Measurements from ENCODE around the gene HLF.

Gene HLF

DNA sequence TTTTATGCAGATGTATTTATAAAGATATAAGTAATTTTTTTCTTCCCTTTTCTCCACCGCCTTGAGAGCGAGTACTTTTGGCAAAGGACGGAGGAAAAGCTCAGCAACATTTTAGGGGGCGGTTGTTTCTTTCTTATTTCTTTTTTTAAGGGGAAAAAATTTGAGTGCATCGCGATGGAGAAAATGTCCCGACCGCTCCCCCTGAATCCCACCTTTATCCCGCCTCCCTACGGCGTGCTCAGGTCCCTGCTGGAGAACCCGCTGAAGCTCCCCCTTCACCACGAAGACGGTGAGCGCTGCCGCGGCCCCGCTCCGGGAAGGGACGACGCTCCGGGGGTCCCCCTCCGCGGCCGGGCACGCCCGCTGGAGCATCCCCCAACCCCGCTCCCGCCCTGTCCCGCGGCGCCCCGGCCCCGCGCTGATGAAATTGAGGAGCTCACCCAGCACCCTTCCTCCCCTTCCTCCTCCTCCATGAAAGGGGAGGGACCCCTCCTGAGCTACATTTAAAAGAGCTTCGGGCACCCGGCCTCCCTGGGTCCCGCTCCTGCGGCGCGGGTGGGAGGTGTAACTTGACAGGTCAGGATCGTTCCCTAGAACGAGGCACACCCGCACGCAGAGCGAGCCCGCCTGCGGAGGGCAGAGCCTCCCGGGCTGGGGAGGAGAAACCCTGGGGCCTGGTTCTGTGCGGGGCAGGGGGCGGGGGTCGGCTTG, 706 bp downstream of the HLF start:
- no peak overlapping the region for H3K27ac Mint-ChIP-seq
- peaks cover 17% of the 10 kb centered on the region for H3K4me1 Mint-ChIP-seq
- H3K9me3 Mint-ChIP-seq: no peaks in the 10 kb centered on the region
- H3K4me3 Mint-ChIP-seq: peak overlapping the region; percentile 30
- H3K36me3 Mint-ChIP-seq (ENCODE audit: low read depth): no peaks in the 10 kb centered on the region
- DNase-seq (no peak), ATAC-seq (no peak)
- peaks cover 72% of the 10 kb centered on the region for H3K27me3 Mint-ChIP-seq

DNA sequence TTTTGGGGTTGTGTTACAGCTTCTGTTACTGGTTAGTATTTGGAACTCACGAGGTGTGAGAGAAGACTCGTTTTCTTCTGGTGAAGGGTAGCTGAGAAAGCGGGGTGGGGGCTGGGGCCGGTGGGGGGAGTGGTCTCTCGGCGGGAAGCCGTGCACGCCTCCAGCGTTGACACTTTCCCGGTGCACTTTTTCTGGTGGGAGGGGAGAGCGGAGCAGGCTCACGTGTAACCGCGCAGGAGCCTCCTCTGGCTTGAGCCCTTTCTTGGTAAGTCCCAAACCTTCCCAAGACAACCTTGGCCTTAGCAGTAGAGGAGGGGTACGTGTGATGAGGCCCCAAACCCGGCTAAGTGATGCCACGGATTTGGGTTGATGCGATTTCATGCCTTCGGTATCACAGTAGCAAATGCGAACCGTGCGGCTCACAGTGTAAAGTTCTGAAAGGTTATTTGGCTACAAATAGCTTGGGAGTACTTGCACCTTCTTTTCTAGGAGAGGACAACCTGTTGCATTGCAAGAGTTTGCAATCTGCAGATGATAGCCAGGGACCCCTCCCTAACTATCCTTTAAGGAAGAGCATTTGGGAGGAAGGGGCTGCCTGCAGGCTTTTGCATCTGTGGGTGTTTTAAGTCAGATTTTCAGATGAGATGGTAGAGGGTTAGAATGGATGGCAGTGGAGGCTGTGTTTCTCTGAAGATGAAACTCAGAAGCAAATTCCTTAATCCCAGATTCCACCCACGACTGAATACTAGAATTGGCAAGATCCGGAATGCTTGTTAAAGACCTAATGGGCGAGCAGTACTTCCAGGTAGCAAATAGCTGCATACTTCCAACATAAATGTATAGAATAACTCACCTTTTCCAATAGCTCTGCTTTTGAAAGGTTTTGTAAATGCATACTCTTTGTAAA, 1.5 kb downstream of the HLF start:
- DNase-seq: no peak
- peaks cover 67% of the 10 kb centered on the region for H3K27me3 Mint-ChIP-seq
- H3K9me3 Mint-ChIP-seq: no peaks in the 10 kb centered on the region
- H3K4me3 Mint-ChIP-seq: no peak overlapping the region
- H3K27ac Mint-ChIP-seq: no peak overlapping the region
- no peak for ATAC-seq
- H3K36me3 Mint-ChIP-seq (ENCODE audit: low read depth): no peaks in the 10 kb centered on the region
- peaks cover 17% of the 10 kb centered on the region for H3K4me1 Mint-ChIP-seq

DNA sequence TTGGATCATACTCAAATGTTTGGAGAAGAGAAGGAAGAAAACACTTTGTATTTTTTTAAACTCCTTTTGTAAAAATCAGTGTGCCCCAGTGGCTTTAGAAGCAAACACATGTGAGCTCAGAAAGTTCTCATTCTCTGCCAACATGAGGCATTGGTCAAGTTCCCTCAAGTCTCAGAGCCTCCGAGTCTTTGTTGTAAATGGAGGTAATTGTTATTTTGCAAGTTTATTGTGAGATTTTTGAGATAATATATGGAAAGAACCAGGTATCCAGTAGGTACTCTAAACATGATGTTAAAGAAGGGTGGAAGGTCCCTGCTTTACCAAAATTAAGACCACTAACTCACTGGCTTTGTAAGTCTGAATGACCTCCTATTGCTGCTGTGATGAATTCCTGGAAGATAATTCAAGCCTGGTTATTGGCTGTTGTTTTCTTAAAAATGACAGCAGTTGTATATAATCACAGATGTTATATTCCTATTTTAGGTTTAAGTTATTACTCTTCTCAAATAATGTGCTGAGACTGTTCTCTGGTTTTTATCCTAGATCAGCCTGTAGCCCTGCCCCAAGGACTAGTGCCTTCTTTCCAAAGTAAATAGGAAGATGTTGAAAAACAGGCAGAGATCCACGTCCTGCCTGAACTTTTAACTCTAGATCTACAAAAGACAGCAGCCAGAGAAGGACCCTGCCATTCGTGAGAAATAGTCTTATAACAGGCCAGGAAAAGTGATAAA, 2.4 kb downstream of the HLF start:
- Mint-ChIP-seq H3K4me1 (peaks cover 17% of the 10 kb centered on the region), H3K36me3 (ENCODE audit: low read depth) (no peaks in the 10 kb centered on the region), H3K9me3 (no peaks in the 10 kb centered on the region), H3K27me3 (peaks cover 63% of the 10 kb centered on the region), H3K4me3 (no peak overlapping the region), H3K27ac (no peak overlapping the region)
- ATAC-seq: no peak
- DNase-seq: no peak

DNA sequence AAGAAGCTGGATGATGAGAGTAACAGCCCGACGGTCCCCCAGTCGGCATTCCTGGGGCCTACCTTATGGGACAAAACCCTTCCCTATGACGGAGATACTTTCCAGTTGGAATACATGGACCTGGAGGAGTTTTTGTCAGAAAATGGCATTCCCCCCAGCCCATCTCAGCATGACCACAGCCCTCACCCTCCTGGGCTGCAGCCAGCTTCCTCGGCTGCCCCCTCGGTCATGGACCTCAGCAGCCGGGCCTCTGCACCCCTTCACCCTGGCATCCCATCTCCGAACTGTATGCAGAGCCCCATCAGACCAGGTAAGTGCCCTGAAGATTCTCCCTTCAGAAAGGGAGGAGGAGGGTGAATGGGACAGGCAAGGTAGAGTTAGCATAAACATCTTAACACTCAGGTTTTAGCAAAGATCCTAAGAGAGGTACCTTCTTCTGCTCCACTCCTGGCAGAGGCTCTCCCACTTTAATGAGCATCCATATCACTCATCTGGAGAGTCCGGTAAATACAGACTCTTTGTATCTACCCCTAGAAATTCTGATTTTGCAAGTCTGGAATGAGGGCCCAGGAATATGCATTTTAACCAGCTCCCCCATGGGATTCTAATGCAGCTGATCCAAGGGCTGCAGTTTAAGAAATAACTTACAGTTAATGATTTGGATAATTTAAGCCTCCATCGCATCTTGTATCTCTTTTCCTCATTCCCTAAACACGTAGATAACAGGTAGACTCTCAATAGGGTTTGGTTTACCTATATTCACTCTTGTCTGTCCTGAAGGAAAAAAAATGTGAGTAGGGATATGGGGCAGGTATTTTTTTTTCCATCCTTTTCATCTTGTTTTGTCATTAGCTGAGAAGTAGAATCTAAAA, 3.3 kb downstream of the HLF start:
- Mint-ChIP-seq H3K4me3 (no peak overlapping the region), H3K27me3 (peaks cover 61% of the 10 kb centered on the region)
- no peak for ATAC-seq

DNA sequence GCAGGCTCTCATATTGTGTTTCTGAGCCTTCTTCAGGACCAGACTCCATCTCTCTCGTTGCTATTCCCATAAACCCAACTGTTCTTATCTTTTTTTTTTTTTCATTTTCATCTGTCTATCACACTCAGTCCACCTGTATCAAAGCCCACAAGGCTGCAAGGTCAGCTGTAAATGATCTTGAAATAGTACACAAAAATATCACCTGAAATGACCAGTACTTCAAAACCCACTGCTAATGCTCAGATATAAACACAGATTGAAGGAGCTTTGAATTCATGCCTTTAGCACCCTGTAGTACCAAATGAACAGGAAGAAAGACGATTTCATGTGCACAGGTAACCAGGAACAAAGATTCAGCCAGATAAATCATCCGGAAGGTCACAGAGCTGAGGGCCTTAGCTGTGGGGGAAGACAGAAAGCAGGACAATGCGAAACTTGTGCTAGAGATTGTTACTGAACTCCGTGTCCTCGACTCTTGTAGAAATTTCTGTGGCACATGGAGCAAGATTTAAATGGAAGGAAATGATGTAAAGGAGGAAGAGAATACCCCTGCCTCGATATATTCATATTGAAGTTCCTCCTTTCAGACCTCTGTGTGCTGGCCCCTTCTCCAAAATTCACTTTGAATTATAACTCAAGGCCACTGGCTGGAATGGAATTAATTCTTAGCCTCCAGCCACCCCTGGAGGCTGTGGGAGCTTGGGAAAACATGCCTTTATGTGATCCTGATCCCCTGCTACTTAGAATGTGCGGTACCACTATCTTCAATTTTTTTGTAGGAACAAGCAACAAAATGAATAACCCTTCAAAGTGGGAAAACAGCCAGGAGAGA, 4.1 kb downstream of the HLF start:
- H3K27ac Mint-ChIP-seq: no peak overlapping the region
- H3K9me3 Mint-ChIP-seq: no peaks in the 10 kb centered on the region
- DNase-seq: no peak
- ATAC-seq: no peak
- H3K4me3 Mint-ChIP-seq: no peak overlapping the region
- H3K36me3 Mint-ChIP-seq (ENCODE audit: low read depth): no peaks in the 10 kb centered on the region
- H3K4me1 Mint-ChIP-seq: peaks cover 12% of the 10 kb centered on the region
- peaks cover 57% of the 10 kb centered on the region for H3K27me3 Mint-ChIP-seq

More for the DNA sequence above, 3.3 kb downstream of the HLF start:
- peaks cover 17% of the 10 kb centered on the region for H3K4me1 Mint-ChIP-seq
- no peaks in the 10 kb centered on the region for H3K9me3 Mint-ChIP-seq
- DNase-seq: no peak
- H3K36me3 Mint-ChIP-seq (ENCODE audit: low read depth): no peaks in the 10 kb centered on the region
- H3K27ac Mint-ChIP-seq: no peak overlapping the region

DNA sequence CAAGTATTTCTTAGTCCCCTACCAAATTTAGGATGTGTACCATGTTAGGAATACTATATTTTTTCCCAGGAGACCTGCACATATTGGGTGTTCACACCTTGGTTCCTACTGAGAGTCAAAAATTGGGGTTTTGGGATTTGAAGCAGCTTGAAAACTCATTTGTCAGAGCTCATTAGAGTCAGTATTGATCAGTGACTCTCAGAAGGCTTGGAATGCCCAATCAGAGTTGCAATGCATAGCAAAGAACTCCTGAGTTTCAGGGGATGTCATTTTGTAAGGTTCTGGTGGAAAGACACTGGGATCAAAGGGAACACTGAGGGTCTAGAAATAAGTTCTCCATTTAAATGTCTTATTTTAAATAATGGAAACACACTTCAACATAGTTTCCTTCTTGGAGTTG, 5.1 kb downstream of the HLF start:
- H3K27me3 Mint-ChIP-seq: peaks cover 57% of the 10 kb centered on the region
- no peak for ATAC-seq
- H3K9me3 Mint-ChIP-seq: no peaks in the 10 kb centered on the region
- no peaks in the 10 kb centered on the region for H3K36me3 Mint-ChIP-seq (ENCODE audit: low read depth)
- DNase-seq: no peak
- peaks cover 3% of the 10 kb centered on the region for H3K4me1 Mint-ChIP-seq
- H3K4me3 Mint-ChIP-seq: no peak overlapping the region
- H3K27ac Mint-ChIP-seq: no peak overlapping the region

DNA sequence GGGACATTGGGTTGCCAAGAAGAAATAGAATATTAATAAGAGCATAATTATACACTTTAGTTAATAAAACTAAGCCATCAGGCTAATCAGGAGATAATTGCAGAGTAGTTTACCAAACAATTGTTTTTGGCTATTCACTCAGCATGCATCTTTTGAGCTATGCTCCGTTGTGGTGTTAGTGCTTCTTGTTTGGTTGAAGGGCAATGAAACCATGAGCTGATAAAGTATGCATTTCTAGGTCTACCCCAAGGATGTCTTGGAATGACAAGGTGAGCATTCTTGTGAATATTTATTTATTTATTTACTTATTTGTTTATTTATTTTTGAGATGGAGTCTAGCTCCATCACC, 6.4 kb downstream of the HLF start:
- peaks cover 59% of the 10 kb centered on the region for H3K27me3 Mint-ChIP-seq
- no peak overlapping the region for H3K4me3 Mint-ChIP-seq
- H3K9me3 Mint-ChIP-seq: no peaks in the 10 kb centered on the region
- no peaks in the 10 kb centered on the region for H3K36me3 Mint-ChIP-seq (ENCODE audit: low read depth)
- H3K27ac Mint-ChIP-seq: no peak overlapping the region
- DNase-seq: no peak
- no peak for ATAC-seq
- H3K4me1 Mint-ChIP-seq: no peaks in the 10 kb centered on the region

DNA sequence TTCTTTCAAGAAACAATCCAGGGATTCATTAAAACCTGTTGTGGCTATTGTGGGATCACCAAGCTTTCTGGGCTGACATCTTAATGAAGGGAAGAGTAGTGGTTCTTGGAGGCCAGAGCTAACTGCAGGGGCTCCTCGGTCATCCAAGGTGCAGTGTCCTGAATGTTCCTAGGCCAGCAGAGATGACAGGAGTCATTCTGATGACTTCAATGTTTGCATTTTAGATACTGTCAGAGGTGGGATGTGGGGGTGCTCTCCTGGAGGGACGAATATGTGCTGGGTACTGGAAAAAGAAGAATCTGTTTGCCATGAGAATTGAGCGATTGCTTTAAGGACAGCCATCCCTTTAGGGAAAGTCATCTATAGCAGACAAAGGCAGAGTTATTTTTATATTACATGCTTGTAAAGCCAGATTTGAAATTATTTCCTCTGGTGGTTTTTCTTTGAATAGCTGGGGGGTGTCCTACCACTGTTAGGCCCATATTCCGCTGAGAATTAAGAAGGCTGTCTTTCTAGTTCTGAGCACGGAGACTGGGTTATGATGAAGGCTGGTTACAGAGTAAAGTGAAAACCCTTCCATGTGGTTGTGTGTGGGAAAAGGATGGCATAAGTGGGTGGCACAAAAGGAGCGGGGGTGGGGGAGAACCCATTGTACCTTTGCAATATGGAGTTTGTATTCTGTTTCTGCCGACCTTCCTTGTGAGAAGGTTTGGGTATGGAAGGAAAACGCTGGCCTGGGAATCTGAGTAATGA, 7.4 kb downstream of the HLF start:
- DNase-seq (no peak), ATAC-seq (no peak)
- Mint-ChIP-seq H3K36me3 (ENCODE audit: low read depth) (no peaks in the 10 kb centered on the region), H3K4me3 (no peak overlapping the region), H3K27ac (no peak overlapping the region), H3K4me1 (no peaks in the 10 kb centered on the region), H3K27me3 (peaks cover 54% of the 10 kb centered on the region), H3K9me3 (no peaks in the 10 kb centered on the region)

DNA sequence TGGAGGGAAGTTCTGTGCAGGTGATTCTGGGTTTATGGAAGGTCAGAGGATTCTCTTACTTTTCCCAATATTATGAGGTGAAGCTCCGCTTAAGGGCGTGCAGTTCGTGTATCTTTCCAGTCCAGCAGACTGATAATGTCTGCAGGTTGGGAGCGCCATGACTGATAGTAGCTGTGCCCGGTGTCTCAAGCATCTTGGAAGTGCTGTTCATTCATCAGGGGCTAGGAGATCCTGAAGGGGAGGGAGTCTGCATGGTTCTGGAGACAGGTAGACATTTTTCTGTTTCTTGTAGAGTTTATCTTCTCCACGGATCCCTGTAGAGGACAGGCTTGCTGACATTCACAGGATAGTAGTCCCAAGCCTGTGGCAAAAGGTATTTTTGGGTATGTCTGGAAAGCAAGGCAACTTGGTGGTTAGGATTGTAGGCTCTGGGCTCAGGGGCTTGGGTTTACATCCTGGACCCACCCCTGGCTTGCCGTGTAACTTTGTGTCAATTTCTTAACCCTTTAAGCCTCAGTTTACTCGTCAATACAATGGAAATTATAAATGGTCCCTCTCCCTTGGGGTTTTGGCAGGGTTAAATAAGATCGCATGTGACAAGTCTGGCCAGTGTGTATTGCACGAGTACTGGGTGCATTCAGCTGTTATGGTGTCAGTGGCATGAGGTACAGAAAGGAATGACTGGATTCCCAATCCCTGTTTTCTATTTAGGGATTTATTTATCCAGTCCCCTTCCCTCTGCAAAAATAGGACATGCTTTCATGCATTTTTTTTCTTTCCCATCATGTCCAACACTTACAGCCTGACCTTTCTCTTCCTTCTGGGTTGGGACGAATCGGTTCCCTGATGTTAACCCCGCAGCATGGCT, 8.2 kb downstream of the HLF start:
- peaks cover 45% of the 10 kb centered on the region for H3K27me3 Mint-ChIP-seq
- no peak for DNase-seq
- no peaks in the 10 kb centered on the region for H3K36me3 Mint-ChIP-seq (ENCODE audit: low read depth)
- no peak overlapping the region for H3K4me3 Mint-ChIP-seq
- H3K27ac Mint-ChIP-seq: no peak overlapping the region
- no peaks in the 10 kb centered on the region for H3K4me1 Mint-ChIP-seq
- ATAC-seq: no peak
- no peaks in the 10 kb centered on the region for H3K9me3 Mint-ChIP-seq

DNA sequence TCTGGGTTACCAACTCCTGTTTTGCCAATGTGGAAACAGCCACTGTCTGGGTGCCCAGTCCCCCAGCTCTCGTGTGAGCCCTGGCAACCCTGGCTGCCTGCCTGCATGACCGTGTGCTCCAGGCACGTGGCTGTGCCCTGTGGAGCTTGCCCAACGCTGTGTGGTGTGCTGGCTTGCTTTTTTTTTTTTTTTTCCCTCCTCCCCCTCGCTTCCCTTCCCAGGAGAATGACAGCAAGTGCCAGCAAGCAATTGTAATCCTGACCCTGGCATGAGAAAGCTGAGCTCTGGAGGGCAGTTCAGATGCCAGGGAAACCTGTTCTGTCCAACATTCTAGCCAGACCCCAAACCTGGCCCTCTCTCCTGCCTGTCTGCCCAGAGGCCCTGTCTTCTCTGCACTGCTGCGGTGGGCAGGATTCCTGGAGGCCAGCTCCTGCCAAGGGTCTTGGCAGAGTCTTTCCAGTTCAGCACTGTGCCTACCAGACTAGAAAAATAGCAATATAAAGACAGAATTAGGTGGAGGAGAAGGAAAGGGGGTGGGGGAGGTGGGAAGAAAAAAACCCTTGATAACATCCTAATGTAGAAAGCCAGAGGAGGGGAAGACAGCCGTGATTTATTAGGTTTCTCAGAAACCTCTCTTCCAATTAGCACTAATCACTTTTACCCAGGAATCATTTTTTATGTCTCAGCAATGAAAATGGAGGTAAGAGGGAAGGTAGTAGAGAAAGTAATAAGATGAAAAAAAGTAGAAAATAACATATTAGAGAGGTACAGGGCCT, 9.0 kb downstream of the HLF start:
- Mint-ChIP-seq H3K27me3 (peaks cover 37% of the 10 kb centered on the region), H3K27ac (no peak overlapping the region), H3K4me3 (no peak overlapping the region), H3K9me3 (no peaks in the 10 kb centered on the region), H3K4me1 (no peaks in the 10 kb centered on the region), H3K36me3 (ENCODE audit: low read depth) (no peaks in the 10 kb centered on the region)
- ATAC-seq (no peak), DNase-seq (no peak)

DNA sequence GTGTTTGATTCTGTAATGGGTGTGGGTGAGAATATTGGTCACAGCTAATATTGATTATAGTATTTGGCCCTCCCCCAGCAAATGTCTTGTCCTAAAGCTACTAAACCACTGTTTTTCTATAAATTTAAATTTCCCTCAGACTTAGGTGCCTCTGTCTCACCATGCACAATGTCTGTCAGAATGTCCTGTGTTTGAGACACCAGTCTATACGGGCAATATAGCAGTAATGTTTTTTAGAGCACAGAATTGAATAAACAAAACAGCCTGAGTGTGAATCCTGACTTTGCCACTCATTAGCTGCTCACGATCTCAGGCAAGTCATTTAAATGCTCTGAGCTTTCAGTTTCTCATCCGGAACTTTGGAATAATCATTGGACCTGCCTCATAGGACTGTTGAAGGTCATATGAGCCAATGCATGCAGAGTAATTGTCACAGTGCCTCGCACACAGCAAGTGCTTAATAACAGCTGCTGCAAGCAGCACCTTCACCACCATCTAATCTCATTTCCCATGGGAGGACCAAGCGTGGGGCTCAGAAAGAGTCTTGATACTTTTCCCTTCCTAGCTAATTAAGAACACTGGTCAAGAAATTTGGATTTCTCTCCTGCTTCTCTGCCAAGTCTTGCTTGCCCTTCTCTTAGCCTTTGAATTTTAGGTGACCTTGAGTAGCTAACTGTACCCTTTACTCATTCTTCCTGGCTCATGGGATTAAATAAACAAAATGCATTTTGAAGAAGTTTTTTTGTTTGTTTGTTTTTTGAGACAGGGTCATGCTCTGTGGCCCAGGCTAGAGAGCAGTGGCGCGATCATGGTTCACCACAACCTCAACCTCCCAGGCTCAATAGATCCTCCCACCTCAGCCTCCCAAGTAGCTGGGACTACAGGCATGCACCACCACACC, 9.8 kb downstream of the HLF start:
- ATAC-seq: no peak
- peaks cover 36% of the 10 kb centered on the region for H3K27me3 Mint-ChIP-seq
- no peak overlapping the region for H3K27ac Mint-ChIP-seq
- H3K4me1 Mint-ChIP-seq: no peaks in the 10 kb centered on the region
- H3K36me3 Mint-ChIP-seq (ENCODE audit: low read depth): no peaks in the 10 kb centered on the region
- no peak for DNase-seq
- no peak overlapping the region for H3K4me3 Mint-ChIP-seq
- H3K9me3 Mint-ChIP-seq: no peaks in the 10 kb centered on the region

Data from activated naive CD8-positive, alpha-beta T cell treated with anti-CD3 and anti-CD28 coated beads, Interleukin-2, amount 50 U/mL, for 24 hours (primary cell).